WTC11 (cell line): ENCODE measurements around the gene SMAD6.

Experiments
- CREB1 ChIP-seq: sonication (generic); formaldehyde crosslinking; IDR thresholded peaks from 2 replicates; pipeline ENCODE4 v1.8.0; 2023; ENCODE audit warnings: mild to moderate bottlenecking, missing genetic modification reagents
- CTCF ChIP-seq: fragments of 200-600 bp; IDR thresholded peaks from 2 replicates; pipeline ENCODE4 v1.8.0; 2022; ENCODE audit warnings: antibody characterized with exemption
- ELF4 ChIP-seq: sonication (generic); formaldehyde crosslinking; IDR thresholded peaks from 2 replicates; pipeline ENCODE4 v1.8.1; 2022; ENCODE audit warnings: low read depth, mild to moderate bottlenecking, moderate library complexity, missing genetic modification reagents
- GRHL2 ChIP-seq: fragments of 250-450 bp; sonication (Bioruptor Pico); IDR thresholded peaks from 2 replicates; pipeline ENCODE4 v1.8.0; 2022; ENCODE audit warnings: mild to moderate bottlenecking, moderate library complexity; ENCODE audit not compliant: insufficient replicate concordance, severe bottlenecking
- IRF2 ChIP-seq: sonication (generic); formaldehyde crosslinking; IDR thresholded peaks from 2 replicates; pipeline ENCODE4 v1.8.0; 2022; ENCODE audit warnings: low read depth, missing genetic modification reagents, borderline replicate concordance
- NFYB ChIP-seq: sonication (generic); formaldehyde crosslinking; conservative IDR thresholded peaks from 2 replicates; pipeline ENCODE4 v1.8.0; 2022; ENCODE audit warnings: low read depth, missing genetic modification reagents
- SMAD3 ChIP-seq: sonication (generic); formaldehyde crosslinking; IDR thresholded peaks from 2 replicates; pipeline ENCODE4 v1.8.0; 2022; ENCODE audit warnings: missing genetic modification reagents, mild to moderate bottlenecking, borderline replicate concordance
- SP1 ChIP-seq: sonication (generic); formaldehyde crosslinking; conservative IDR thresholded peaks from 2 replicates; pipeline ENCODE4 v1.8.1; 2022; ENCODE audit warnings: missing genetic modification reagents
- ZNF671 ChIP-seq: fragments of 250-450 bp; sonication (Bioruptor Pico); IDR thresholded peaks from 2 replicates; pipeline ENCODE4 v1.8.0; 2021; ENCODE audit warnings: mild to moderate bottlenecking
- TF ChIP-seq, protein P1 (sequence below): sonication (generic); formaldehyde crosslinking; IDR thresholded peaks from 2 replicates; pipeline ENCODE4 v1.8.0; 2022; ENCODE audit warnings: mild to moderate bottlenecking, missing genetic modification reagents
- TF ChIP-seq, protein P2 (sequence below): sonication (generic); formaldehyde crosslinking; IDR thresholded peaks from 2 replicates; pipeline ENCODE4 v1.8.1; 2022; ENCODE audit warnings: mild to moderate bottlenecking, moderate library complexity, missing genetic modification reagents
- TF ChIP-seq, protein P3 (sequence below): sonication (generic); formaldehyde crosslinking; IDR thresholded peaks from 2 replicates; pipeline ENCODE4 v1.8.0; 2022; ENCODE audit warnings: mild to moderate bottlenecking, missing genetic modification reagents

- TF ChIP-seq ELF4 (CRISPR knock-in tag) (no peak), SP1 (no peak), CTCF (no peak), GRHL2 (no peak), SMAD3 (no peak), CREB1 (CRISPR knock-in tag) (no peak), NFYB (CRISPR knock-in tag) (no peak), ZNF671 (no peak), IRF2 (no peak)
- TF ChIP-seq, protein P1, sequence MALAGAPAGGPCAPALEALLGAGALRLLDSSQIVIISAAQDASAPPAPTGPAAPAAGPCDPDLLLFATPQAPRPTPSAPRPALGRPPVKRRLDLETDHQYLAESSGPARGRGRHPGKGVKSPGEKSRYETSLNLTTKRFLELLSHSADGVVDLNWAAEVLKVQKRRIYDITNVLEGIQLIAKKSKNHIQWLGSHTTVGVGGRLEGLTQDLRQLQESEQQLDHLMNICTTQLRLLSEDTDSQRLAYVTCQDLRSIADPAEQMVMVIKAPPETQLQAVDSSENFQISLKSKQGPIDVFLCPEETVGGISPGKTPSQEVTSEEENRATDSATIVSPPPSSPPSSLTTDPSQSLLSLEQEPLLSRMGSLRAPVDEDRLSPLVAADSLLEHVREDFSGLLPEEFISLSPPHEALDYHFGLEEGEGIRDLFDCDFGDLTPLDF (CRISPR knock-in tag) = no peak
- TF ChIP-seq, protein P2, sequence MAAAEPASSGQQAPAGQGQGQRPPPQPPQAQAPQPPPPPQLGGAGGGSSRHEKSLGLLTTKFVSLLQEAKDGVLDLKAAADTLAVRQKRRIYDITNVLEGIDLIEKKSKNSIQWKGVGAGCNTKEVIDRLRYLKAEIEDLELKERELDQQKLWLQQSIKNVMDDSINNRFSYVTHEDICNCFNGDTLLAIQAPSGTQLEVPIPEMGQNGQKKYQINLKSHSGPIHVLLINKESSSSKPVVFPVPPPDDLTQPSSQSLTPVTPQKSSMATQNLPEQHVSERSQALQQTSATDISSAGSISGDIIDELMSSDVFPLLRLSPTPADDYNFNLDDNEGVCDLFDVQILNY (CRISPR knock-in tag) = no peak
- TF ChIP-seq, protein P3, sequence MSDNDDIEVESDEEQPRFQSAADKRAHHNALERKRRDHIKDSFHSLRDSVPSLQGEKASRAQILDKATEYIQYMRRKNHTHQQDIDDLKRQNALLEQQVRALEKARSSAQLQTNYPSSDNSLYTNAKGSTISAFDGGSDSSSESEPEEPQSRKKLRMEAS (CRISPR knock-in tag) = no peak
Measured at GRCh38 chr15:66698971-66699370, 3.1 kb upstream of the SMAD6 start.
